Limb (tissue), 2 donors: ENCODE data around the gene TNFRSF6B.

Experiments used
- DNase-seq, 2 donors: peaks; one replicate each; pipeline ENCODE4 v3.0.0-alpha.2; 2016; ENCODE audit errors: extremely low spot score in 2 of 2

The TNFRSF6B gene

DNA sequence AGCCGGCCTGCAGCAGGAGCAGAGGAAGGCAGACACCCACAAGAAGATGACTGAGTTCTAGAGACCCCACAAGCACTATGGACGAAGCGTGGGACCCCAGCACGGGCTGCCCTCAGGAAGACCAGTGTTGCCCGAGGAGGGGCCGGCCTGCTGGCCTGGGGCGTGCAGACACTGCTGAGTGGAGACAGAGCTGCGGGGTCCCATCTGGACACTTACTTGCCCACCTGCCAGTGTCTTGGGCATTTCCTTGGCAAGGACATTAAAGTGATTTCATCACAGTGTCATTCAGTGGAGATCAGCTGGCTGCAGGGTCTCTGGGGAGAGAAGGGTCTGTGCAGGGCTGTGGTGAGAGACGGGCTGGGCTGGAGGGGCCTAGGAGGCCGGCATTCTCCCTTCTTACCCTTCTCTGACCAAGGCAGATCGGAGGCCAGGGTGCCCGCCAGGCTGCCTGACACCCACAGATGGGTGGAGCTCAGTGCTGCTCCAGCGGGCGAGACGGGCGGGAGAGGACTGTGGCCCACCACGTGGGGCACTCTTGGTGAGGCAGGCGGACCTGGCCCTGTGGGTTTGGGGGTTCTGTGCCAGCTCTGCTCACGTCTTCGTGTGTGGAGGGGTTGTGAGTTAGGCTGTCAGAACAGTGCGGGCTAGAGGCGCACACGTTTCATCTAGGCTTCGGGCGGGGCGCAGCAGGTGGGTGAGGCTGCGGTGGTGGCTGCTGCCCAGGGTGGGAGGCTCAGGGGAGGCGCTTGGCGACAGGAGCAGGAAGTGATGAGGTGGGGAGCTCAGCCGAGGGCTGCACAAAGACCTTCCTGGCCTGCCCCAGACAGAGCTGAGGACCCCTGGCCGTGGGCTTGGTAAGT lies 39.6 kb downstream of the TNFRSF6B start, which contains the start of gene LIME1:
TSS of gene LIME1 (plus strand) at position 806 of the 860 bp plus-strand sequence. CDS start 886 bp downstream, outside the sequence.
- DNase-seq: no peak

- DNase-seq: no peak
Observed at GRCh38 chr20:63736893-63737694, 40.6 kb downstream of the TNFRSF6B start.

GRCh38 chr20:63737695-63737944 lies 41.2 kb downstream of the TNFRSF6B start:
- DNase-seq: no peak

DNA sequence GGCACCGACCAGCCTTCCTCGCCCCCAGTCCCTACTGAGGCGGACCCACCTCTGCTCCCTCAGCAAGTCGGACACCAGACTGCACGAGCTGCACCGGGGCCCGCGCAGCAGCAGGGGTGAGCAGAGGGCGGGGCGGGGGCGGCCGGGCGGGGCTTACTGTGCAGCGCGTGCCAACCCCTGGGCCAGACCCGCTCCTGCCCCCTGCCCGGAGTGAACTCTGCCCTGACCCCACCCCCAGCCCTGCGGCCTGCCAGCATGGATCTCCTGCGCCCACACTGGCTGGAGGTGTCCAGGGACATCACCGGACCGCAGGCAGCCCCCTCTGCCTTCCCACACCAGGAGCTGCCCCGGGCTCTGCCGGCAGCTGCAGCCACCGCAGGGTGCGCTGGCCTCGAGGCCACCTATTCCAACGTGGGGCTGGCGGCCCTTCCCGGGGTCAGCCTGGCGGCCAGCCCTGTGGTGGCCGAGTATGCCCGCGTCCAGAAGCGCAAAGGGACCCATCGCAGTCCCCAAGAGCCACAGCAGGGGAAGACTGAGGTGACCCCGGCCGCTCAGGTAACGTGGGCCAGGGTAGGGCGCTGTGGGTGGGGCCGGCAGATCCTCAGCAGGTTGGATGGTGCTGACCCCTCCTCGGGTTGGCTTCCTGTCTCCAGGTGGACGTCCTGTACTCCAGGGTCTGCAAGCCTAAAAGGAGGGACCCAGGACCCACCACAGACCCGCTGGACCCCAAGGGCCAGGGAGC lies 41.7 kb downstream of the TNFRSF6B start:
- no peak for DNase-seq

GRCh38 chr20:63738687-63739129 lies 42.3 kb downstream of the TNFRSF6B start:
- DNase-seq: peak; percentile 31 to 70

DNA sequence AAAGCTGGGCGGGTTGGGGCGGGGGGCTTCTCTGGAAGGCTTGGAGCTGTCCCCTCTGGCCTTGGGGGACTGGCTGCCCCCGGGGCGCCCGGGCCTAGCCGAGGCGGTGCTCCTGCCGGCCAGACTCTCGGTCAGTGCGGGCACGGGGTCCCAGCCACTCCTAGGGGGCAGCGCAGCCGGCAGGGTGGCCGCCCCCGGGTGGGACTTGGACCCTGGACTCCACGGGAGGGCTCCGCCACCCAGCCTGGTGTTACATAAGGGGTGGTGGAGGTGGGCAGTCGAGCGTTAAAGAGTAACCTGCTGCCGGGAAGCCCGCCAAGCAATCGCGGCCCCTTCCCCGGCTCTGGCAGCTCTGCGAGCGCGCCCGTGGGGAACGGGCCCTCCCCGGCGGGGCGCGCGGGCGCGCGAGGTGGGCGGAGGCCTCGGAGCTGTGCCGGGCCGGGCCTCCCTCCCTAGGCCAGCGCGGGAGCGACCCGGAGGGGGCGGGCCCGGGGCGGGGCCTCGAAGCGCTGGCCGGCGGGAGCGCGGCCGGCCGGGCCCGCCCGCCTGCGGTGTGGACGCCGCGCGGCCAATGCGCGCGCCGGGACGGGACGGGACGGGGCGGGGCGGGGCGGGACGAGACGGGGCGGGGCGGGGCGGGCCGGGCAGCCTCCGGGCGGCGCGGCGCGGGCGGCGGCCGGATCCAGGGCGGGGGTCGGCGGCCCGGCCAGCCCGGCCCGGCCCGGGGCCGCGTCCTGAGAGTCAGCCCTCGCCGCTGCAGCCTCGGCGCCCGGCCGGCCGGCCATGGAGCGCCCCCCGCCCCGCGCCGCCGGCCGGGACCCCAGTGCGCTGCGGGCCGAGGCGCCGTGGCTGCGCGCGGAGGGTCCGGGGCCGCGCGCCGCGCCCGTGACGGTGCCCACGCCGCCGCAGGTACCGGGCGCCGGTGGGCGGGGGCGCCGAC lies 42.9 kb downstream of the TNFRSF6B start, which contains the start of gene SLC2A4RG:
TSS of gene SLC2A4RG (plus strand) at position 647 of the 940 bp plus-strand sequence. CDS start at position 784, 137 bp downstream.
- peak; percentile 71 to 84 for DNase-seq

DNA sequence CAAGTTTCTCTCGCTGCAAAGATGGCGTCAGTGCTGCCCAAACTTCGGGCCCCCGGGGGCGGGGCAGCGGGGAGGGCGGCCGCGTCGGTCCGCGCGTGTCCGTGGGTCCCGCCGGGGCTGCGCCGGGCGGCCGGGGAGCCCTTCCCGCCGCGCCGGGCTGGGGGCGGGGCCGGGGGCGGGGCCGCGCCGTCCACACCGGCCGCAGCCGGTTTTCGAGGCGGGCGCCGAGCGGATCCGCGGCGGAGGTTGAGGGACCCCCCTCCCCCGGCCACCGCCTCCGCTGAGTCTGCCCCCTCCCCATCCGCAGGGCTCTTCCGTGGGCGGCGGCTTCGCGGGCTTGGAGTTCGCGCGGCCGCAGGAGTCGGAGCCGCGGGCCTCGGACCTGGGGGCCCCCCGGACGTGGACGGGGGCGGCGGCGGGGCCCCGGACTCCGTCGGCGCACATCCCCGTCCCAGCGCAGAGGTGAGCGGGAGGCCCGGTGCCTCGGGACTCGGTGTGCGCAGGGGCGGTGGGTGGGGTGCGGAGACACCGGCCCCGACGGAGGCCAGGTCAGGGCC lies 43.7 kb downstream of the TNFRSF6B start:
- DNase-seq: peak; percentile 15 to 74

DNA sequence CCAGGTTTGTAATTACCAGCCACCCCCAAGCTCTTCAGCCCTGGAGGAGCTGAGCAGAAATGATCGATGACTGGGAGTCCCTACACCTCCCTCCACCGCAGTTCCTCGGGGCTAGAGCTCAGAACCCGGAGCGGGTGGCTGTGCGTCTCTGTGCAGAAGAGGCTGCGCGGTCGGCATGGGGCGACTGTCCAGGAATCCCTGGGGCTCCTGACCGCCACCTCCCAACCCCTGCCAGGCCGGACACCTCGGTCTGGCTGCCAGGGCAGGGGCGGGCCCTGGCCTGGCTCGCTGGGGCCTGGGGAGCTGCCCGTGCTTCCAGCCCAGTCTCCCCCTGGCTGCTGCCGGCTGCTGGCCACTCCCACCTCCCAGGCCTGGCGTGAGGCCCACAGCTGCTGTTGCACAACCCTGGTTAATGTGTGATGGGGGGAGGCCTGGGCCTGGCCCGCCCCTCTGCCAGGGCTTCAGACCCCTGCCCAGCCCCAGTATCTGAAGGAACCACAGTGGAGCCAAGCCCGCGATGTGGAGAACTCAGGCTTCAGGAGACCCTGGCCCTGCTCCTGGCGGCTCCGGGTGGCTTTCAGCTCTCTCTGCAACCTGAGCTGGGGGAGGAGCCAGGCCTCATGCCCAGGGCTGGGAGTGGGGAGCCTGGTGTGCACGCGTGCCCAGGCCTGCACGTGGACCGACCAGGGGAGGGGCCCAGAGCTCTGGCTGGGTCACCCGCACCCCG lies 44.3 kb downstream of the TNFRSF6B start:
- DNase-seq: peak; percentile 86 to 92

GRCh38 chr20:63741354-63741675 lies 44.9 kb downstream of the TNFRSF6B start:
- no peak for DNase-seq

DNA sequence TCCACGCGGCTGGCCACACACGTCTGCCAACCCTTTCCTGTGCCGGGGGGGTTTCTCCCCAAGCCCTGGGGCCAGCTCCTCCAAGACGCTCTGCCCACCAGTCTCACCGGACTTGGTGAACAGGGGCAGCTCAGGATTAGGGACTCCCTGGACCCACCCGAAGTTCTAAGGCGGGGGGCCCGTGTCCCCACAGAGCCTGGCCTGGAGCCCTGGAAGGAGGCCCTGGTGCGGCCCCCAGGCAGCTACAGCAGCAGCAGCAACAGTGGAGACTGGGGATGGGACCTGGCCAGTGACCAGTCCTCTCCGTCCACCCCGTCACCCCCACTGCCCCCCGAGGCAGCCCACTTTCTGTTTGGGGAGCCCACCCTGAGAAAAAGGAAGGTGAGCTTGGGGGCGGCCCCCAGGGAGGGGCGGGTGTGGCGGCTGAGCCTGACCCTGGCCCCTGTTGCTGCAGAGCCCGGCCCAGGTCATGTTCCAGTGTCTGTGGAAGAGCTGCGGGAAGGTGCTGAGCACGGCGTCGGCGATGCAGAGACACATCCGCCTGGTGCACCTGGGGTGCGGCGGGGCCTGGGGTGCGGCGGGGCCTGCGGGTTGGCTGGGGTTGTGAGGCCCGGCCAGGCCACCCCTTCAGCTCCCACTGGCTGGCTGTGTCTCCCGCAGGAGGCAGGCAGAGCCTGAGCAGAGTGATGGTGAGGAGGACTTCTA lies 45.4 kb downstream of the TNFRSF6B start:
- DNase-seq: no peak

DNA sequence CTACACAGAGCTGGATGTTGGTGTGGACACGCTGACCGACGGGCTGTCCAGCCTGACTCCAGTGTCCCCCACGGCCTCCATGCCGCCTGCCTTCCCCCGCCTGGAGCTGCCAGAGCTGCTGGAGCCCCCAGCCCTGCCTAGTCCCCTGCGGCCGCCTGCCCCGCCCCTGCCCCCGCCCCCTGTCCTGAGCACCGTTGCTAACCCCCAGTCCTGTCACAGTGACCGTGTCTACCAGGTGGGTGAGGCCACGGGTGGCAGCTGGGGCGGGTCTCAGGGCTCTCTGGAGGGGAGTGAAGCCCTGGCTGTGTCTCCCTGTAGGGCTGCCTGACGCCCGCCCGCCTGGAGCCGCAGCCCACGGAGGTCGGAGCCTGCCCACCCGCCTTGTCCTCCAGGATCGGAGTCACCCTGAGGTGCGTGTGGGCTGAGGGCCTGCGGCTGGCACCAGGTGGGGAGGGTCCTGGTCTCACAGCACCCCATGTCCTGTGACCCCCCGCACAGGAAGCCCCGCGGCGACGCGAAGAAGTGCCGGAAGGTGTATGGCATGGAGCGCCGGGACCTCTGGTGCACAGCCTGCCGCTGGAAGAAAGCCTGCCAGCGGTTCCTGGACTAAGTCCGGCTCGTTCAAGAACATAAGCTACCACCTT lies 46.1 kb downstream of the TNFRSF6B start:
- DNase-seq: no peak

DNA sequence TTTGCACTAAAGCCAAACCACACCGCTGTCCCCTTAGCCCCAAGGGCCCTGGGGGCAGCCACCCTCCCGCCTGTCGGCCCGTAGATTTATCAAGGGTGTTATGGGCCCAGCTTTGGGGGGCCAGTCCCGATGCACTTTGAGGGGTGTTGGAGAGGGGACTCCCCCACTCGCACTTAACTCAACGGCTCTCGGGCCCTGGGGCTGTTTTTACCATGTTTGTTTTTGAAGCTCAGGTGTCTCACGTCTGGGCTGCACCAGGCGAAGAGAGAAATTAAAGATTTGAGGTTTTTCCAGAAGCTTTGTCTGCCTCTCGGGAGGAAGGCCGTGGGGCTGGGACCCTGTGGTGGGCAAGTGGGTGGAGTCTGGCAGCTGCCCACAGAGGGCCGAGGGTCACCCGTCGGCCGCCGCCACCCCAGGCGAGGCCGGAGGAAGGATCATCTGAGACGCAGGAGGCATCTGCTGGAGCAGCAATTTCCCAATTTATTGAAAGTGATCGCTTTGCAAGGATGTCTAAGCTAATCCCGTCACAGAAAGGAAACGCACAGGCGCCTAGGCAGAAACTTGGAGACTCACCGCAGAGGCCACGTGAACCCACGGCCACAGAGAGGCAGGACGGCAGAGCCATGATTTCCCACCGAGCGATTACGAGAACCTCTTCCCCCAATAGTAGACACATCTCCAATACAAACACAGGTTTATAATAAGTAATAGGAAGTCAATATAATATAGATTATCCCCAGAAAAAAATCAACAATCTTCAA lies 46.9 kb downstream of the TNFRSF6B start:
- no peak for DNase-seq

GRCh38 chr20:63744158-63744557 lies 47.7 kb downstream of the TNFRSF6B start:
- DNase-seq: no peak

- DNase-seq: peak in 1 of 2 donors; percentile 20
Observed at GRCh38 chr20:63744574-63745423, 48.3 kb downstream of the TNFRSF6B start.

GRCh38 chr20:63745424-63745805 lies 49.0 kb downstream of the TNFRSF6B start:
- peak in 1 of 2 donors; percentile 20 for DNase-seq

DNA sequence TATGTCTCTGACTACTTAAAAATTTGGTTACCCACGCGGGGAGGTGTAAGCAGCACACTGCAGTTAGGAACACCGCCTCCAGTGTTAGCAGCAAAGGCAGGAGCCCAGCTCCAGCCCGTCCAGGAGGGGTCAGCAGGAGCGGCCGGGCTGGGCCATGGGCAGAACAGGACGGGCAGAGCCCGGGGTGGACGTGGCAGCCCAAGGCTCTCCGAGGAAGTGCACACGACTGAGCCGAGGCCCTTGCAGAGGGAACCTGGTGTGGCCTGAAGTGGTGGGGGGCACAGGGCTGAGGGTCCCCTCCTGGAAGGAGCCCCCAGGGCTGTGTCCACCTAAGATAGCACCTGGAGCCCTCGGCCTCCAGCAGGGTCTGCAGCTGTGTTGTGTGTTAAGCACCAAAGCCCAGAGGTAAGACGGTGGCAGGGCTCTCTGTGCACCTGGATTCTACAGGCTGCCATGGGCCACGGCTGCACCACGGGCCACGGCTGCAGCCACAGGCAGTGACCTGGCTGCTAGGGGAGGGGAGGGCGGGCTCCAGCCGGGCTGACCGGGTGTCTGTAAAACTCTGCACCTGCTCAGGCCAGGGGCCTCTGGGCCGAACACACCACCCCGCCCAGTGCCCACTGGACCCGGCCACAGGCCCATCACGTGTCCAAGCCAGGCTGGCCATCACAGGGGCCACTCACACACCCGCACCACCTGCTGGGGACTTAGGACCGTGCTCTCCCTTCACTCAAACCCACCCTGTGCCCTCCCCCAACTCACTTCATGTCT lies 49.7 kb downstream of the TNFRSF6B start:
- DNase-seq: no peak
